IMR-90 (cell line): ENCODE measurements around the gene CLCN6. TPM values are rescaled to one million over a fixed set of nuclear protein-coding genes. Genes with fewer than 3 reads are reported as not detected.

Experiments used
- ATAC-seq: fragments of 200-7000 bp; cut with Tn5 transposase; 2 replicates; pipeline ENCODE4 v1.9.1; 2020; ENCODE audit warnings: low read depth, mild to moderate bottlenecking, moderate library complexity
- BruUV-seq: library from RNA; stranded (reverse); fragments of 400-500 nt; replicated peaks from 2 replicates; lab custom pipeline; 2021; lab: Mats Ljungman, UMichigan
- CTCF ChIA-PET: fragments of 300-600 bp; formaldehyde crosslinking; extraction: SDS; loops from one replicate; lab custom pipeline; 2021; ENCODE audit warnings: antibody characterized with exemption; lab: Yijun Ruan, JAX
- POLR2A ChIA-PET: fragments of 300-600 bp; sonication (Branson Sonifier 250); formaldehyde crosslinking; loops from one replicate; lab custom pipeline; 2022; ENCODE audit warnings: antibody characterized with exemption; ENCODE audit not compliant: unreplicated experiment; lab: Charles Lee
- DNase-seq: peaks from one replicate; pipeline ENCODE4 v3.0.0; 2013
- H2AFZ ChIP-seq: replicated peaks from 2 replicates; pipeline ENCODE3; 2013; ENCODE audit warnings: low read length, mild to moderate bottlenecking; ENCODE audit not compliant: poor library complexity
- H2AK5ac ChIP-seq: 2 replicates; pipeline ENCODE4 v1.6.1; 2013; ENCODE audit warnings: low read depth, low read length, inconsistent platforms
- H2AK9ac ChIP-seq: replicated peaks from 2 replicates; pipeline ENCODE3; 2013; ENCODE audit warnings: mild to moderate bottlenecking, low read depth, low read length, moderate library complexity; ENCODE audit not compliant: poor library complexity
- H2BK120ac ChIP-seq: 2 replicates; pipeline ENCODE4 v1.6.1; 2013; ENCODE audit warnings: low read depth, low read length, inconsistent platforms
- H2BK15ac ChIP-seq: 3 replicates; pipeline ENCODE4 v1.6.1; 2013; ENCODE audit warnings: low read depth, low read length, inconsistent platforms
- H2BK20ac ChIP-seq: 2 replicates; pipeline ENCODE4 v1.6.1; 2013; ENCODE audit warnings: low read depth, mild to moderate bottlenecking, inconsistent platforms, low read length, moderate library complexity
- H2BK5ac ChIP-seq: 2 replicates; pipeline ENCODE4 v1.6.1; 2013; ENCODE audit warnings: mild to moderate bottlenecking, low read depth, low read length, inconsistent platforms; ENCODE audit not compliant: poor library complexity, severe bottlenecking
- H3K14ac ChIP-seq: replicated peaks from 2 replicates; pipeline ENCODE4 v1.6.1; 2013; ENCODE audit warnings: low read depth, low read length, inconsistent platforms
- H3K18ac ChIP-seq: 2 replicates; pipeline ENCODE4 v1.6.1; 2013; ENCODE audit warnings: low read depth, low read length, control low read depth
- H3K23ac ChIP-seq: 2 replicates; pipeline ENCODE4 v1.6.1; 2013; ENCODE audit warnings: low read depth, low read length, inconsistent platforms
- H3K27ac ChIP-seq: 2 replicates; pipeline ENCODE4 v1.5.1; 2013; ENCODE audit warnings: mild to moderate bottlenecking, control low read depth, low read length; ENCODE audit not compliant: insufficient read depth
- H3K27me3 ChIP-seq: 2 replicates; pipeline ENCODE4 v1.6.1; 2013; ENCODE audit warnings: low read length; ENCODE audit not compliant: control insufficient read depth, insufficient read depth
- H3K36me3 ChIP-seq: 2 replicates; pipeline ENCODE4 v1.6.1; 2013; ENCODE audit warnings: low read length, mixed read lengths; ENCODE audit not compliant: control insufficient read depth, insufficient read depth
- H3K4ac ChIP-seq: 2 replicates; pipeline ENCODE4 v1.6.1; 2013; ENCODE audit warnings: low read depth, low read length, inconsistent platforms
- H3K4me1 ChIP-seq: 2 replicates; pipeline ENCODE4 v1.6.1; 2013; ENCODE audit warnings: low read length, mixed read lengths; ENCODE audit not compliant: control insufficient read depth, insufficient read depth
- H3K4me2 ChIP-seq: 2 replicates; pipeline ENCODE4 v1.6.1; 2013; ENCODE audit warnings: low read depth, mild to moderate bottlenecking, control low read depth, low read length, moderate library complexity
- H3K4me3 ChIP-seq: 2 replicates; pipeline ENCODE4 v1.5.1; 2013; ENCODE audit warnings: low read depth, mild to moderate bottlenecking, control low read depth, low read length, moderate library complexity; ENCODE audit not compliant: insufficient read depth
- H3K56ac ChIP-seq: 2 replicates; pipeline ENCODE4 v1.6.1; 2013; ENCODE audit warnings: low read length, inconsistent platforms; ENCODE audit not compliant: insufficient read depth; ENCODE audit errors: extremely low read depth
- H3K79me1 ChIP-seq, 2 experiments: 2 replicates each; pipeline ENCODE4 v1.6.1; 2013; ENCODE audit warnings: low read length in 2 of 2, inconsistent platforms in 1 of 2, low read depth in 1 of 2
- H3K9ac ChIP-seq: 2 replicates; pipeline ENCODE4 v1.6.1; 2013; ENCODE audit warnings: low read depth, low read length, control low read depth
- H3K9me1 ChIP-seq: 2 replicates; pipeline ENCODE4 v1.6.1; 2013; ENCODE audit warnings: low read length, inconsistent platforms; ENCODE audit not compliant: insufficient read depth
- H3K9me3 ChIP-seq: 2 replicates; pipeline ENCODE4 v1.6.1; 2013; ENCODE audit warnings: low read length; ENCODE audit not compliant: control insufficient read depth, insufficient read depth
- H4K20me1 ChIP-seq: 2 replicates; pipeline ENCODE4 v1.6.1; 2013; ENCODE audit warnings: low read length, inconsistent platforms; ENCODE audit not compliant: insufficient read depth
- H4K5ac ChIP-seq: 2 replicates; pipeline ENCODE4 v1.6.1; 2013; ENCODE audit warnings: mild to moderate bottlenecking, low read depth, low read length, control low read depth
- H4K8ac ChIP-seq, 2 experiments: 2 replicates each; pipeline ENCODE4 v1.6.1; 2013; ENCODE audit warnings: low read depth in 2 of 2, low read length in 2 of 2, control low read depth in 1 of 2, inconsistent platforms in 1 of 2
- H4K91ac ChIP-seq: 2 replicates; pipeline ENCODE4 v1.6.1; 2013; ENCODE audit warnings: low read depth, low read length, inconsistent platforms; ENCODE audit not compliant: insufficient read depth
- CTCF ChIP-seq: conservative IDR thresholded peaks from 2 replicates; pipeline ENCODE4 v1.5.1; 2012; ENCODE audit warnings: mild to moderate bottlenecking, low read depth, low read length, improper control_type of control experiment
- MAZ ChIP-seq: IDR thresholded peaks from 2 replicates; pipeline ENCODE4 v1.6.1; 2012; ENCODE audit warnings: low read depth, mild to moderate bottlenecking, low read length, improper control_type of control experiment, moderate library complexity, borderline replicate concordance
- MXI1 ChIP-seq: IDR thresholded peaks from 2 replicates; pipeline ENCODE4 v1.6.1; 2012; ENCODE audit warnings: low read depth, mild to moderate bottlenecking, low read length, moderate library complexity, borderline replicate concordance
- RAD21 ChIP-seq: IDR thresholded peaks from 2 replicates; pipeline ENCODE4 v1.6.1; 2012; ENCODE audit warnings: low read length, improper control_type of control experiment
- SMC3 ChIP-seq: fragments of 150-350 bp; IDR thresholded peaks from 2 replicates; pipeline ENCODE4 v1.6.1; 2016; ENCODE audit warnings: low read depth, mild to moderate bottlenecking, antibody characterized with exemption, low read length, moderate library complexity
- WGBS, 2 experiments: methylation state at CpG; one replicate each; pipeline versions ENCODE4 v1.1.5 to v1.1.7; 2013; ENCODE audit warnings: missing lambda C conversion rate in 2 of 2; ENCODE audit not compliant: insufficient read length in 1 of 2; ENCODE audit errors: extremely low coverage in 2 of 2; 5-methylcytosine and 5-hydroxymethylcytosine counted together
- dilution Hi-C: fragments of 300-500 bp; cut with HindIII; formaldehyde crosslinking; loops from one replicate; pipeline ENCODE4 v1.14.3; 2018; ENCODE audit warnings: low sequenced_read_pairs; ENCODE audit not compliant: unreplicated experiment
- in situ Hi-C: fragments of 300-500 bp; cut with MboI; formaldehyde crosslinking; loops from 3 replicates; pipeline ENCODE4 v1.14.3; 2019; ENCODE audit warnings: low sequenced_read_pairs, inconsistent platforms, mixed read lengths
- intact Hi-C: fragments of 100-400 bp; cut with micrococcal nuclease; formaldehyde crosslinking; loops from 2 replicates; pipeline ENCODE4 v1.10.0; 2022
- polyA plus RNA-seq, 3 experiments: library from polyadenylated mRNA; depleted of rRNA; stranded (reverse); fragments of >200 nt; gene quantifications; 2 replicates each; pipeline ENCODE4 v1.2.3, GENCODE V29; 2012; ENCODE audit warnings: low replicate concordance in 1 of 3
- total RNA-seq: library from RNA; depleted of rRNA; stranded (reverse); fragments of >200 nt; gene quantifications from 2 replicates; pipeline ENCODE4 v1.2.3, GENCODE V29; 2012

CLCN6 gene
- total and polyA plus RNA-seq, 2 of the 4 experiments (the other 2 are of a cell fraction), result 4.1 to 10.6 TPM

- no peak for TF ChIP-seq RAD21
- TF ChIP-seq MXI1, result no peak
These were observed 21.6 kb upstream of the CLCN6 start (continued) for GRCh38 chr1:11784256-11784992.

- dilution Hi-C loops, result no loop called here
These were observed 20.8 kb upstream of the CLCN6 start for GRCh38 chr1:11784993-11785769.

More at GRCh38 chr1:11784993-11785769, 20.8 kb upstream of the CLCN6 start:
- Histone ChIP-seq H4K5ac (peak overlapping the region; percentile 80; the same call in 1 of the 2 replicates), H2BK20ac (no peak overlapping the region), H3K27me3 (no peaks in the 10 kb centered on the region; the same call in 1 of the 2 replicates), H2BK5ac (no peak overlapping the region), H3K79me1 (peaks cover 0 to 7% of the 10 kb centered on the region in 2 experiments; a peak in 2 of 4 replicates), H3K4me2 (peak overlapping the region; percentile 1; the same call in 1 of the 2 replicates), H2AK9ac (peak overlapping the region; percentile 87), H3K18ac (no peak overlapping the region; the same call in 1 of the 2 replicates), H2BK120ac (no peak overlapping the region), H3K9me1 (peaks cover 14% of the 10 kb centered on the region), H3K4ac (peak overlapping the region; percentile 19; the same call in 1 of the 2 replicates), H3K36me3 (peaks cover 5% of the 10 kb centered on the region; the same call in 1 of the 2 replicates), H4K20me1 (no peaks in the 10 kb centered on the region), H3K9ac (peak overlapping the region; percentile 13; the same call in 1 of the 2 replicates), H4K91ac (peak overlapping the region; percentile 13; the same call in 1 of the 2 replicates), H2BK15ac (no peak overlapping the region), H2AK5ac (no peak overlapping the region), H3K4me3 (no peak overlapping the region), H4K8ac (peak overlapping the region in 1 of 2 experiments; percentile 84; a peak in 2 of 4 replicates), H3K56ac (no peak overlapping the region), H3K14ac (no peak overlapping the region), H3K9me3 (no peaks in the 10 kb centered on the region), H3K27ac (no peak overlapping the region), H3K23ac (no peak overlapping the region), H2AFZ (peak overlapping the region; percentile 92), H3K4me1 (peaks cover 20% of the 10 kb centered on the region)
- 19% methylated on average over 24 of the region's 30 CpGs; no CpG with 5 or more reads in 1 of the 2 experiments for WGBS, 2 experiments
- ChIA-PET CTCF (interaction anchor here (0.6 to 1.5 kb wide), 4 partner anchors 9 to 22 kb away, joined by 3 to 5 read pairs (median 4); no protein-coding TSS in a partner anchor), POLR2A (no interaction called here)
- ATAC-seq (peak; percentile 68), DNase-seq (peak; percentile 21)
- in situ Hi-C loops (no loop called here), intact Hi-C loops (no loop called here)
- TF ChIP-seq MAZ (peak; percentile 37; the same call in 1 of the 2 replicates), CTCF (peak; percentile 60), RAD21 (peak; percentile 48), MXI1 (no peak), SMC3 (peak; percentile 41; the same call in 1 of the 2 replicates)
- no TSS peak for BruUV-seq
